GM19468 (cell line): ENCODE measurements around the gene CRIP2.

Experiments used
- ATAC-seq: cut with Tn5 transposase; IDR thresholded peaks from one replicate; pipeline ENCODE4 v1.9.1; 2021; ENCODE audit warnings: mild to moderate bottlenecking, moderate library complexity, moderate number of reproducible peaks; ENCODE audit not compliant: unreplicated experiment; ENCODE audit errors: extremely low read depth

CRIP2 gene

GRCh38 chr14:105460116-105460515, 14.5 kb upstream of the CRIP2 start:
- no peak for ATAC-seq

GRCh38 chr14:105460616-105461015, 14.0 kb upstream of the CRIP2 start:
- no peak for ATAC-seq

GRCh38 chr14:105461903-105462302, 12.7 kb upstream of the CRIP2 start:
- ATAC-seq: no peak

GRCh38 chr14:105464501-105464900, 10.1 kb upstream of the CRIP2 start:
- ATAC-seq: no peak

- ATAC-seq: no peak
Observed at GRCh38 chr14:105465209-105466031, 9.2 kb upstream of the CRIP2 start.

GRCh38 chr14:105466531-105467248, 7.9 kb upstream of the CRIP2 start:
- no peak for ATAC-seq

GRCh38 chr14:105467249-105467941, 7.2 kb upstream of the CRIP2 start:
- ATAC-seq: no peak

GRCh38 chr14:105467942-105468471, 6.6 kb upstream of the CRIP2 start:
- no peak for ATAC-seq

- no peak for ATAC-seq
Observed at GRCh38 chr14:105468621-105469241, 5.9 kb upstream of the CRIP2 start.

- no peak for ATAC-seq
Observed at GRCh38 chr14:105469456-105470349, 4.9 kb upstream of the CRIP2 start.

- ATAC-seq: no peak
Observed at GRCh38 chr14:105470350-105471296, 4.0 kb upstream of the CRIP2 start.

- ATAC-seq: no peak
Observed at GRCh38 chr14:105471297-105471821, 3.3 kb upstream of the CRIP2 start.

GRCh38 chr14:105471823-105472485, 2.7 kb upstream of the CRIP2 start:
- ATAC-seq: no peak

- ATAC-seq: no peak
Observed at GRCh38 chr14:105472486-105472991, 2.1 kb upstream of the CRIP2 start.

- no peak for ATAC-seq
Observed at GRCh38 chr14:105473033-105473676, 1.5 kb upstream of the CRIP2 start.

GRCh38 chr14:105473677-105474482, 741 bp upstream of the CRIP2 start:
- no peak for ATAC-seq
